COLO668 (cell line): ENCODE measurements around the gene NSMF.

Experiments used
- DNase-seq: peaks from one replicate; lab custom pipeline; 2025; ENCODE audit not compliant: unreplicated experiment; lab: John Stamatoyannopoulos, UW

Gene NSMF

GRCh38 chr9:137433349-137433915, 25.7 kb downstream of the NSMF start:
- no peak for DNase-seq

GRCh38 chr9:137432687-137433348, 26.3 kb downstream of the NSMF start:
- no peak for DNase-seq

GRCh38 chr9:137431416-137431931, 27.7 kb downstream of the NSMF start:
- peak; percentile 38 for DNase-seq

GRCh38 chr9:137430723-137431415, 28.3 kb downstream of the NSMF start:
- no peak for DNase-seq

GRCh38 chr9:137429974-137430722, 29.0 kb downstream of the NSMF start:
- DNase-seq = peak; percentile 66

- DNase-seq = no peak
Measured at GRCh38 chr9:137429546-137429890, 29.6 kb downstream of the NSMF start.

GRCh38 chr9:137428841-137429545, 30.1 kb downstream of the NSMF start:
- no peak for DNase-seq

- DNase-seq = no peak
Measured at GRCh38 chr9:137428311-137428630, 30.9 kb downstream of the NSMF start.

- DNase-seq = no peak
Measured at GRCh38 chr9:137427454-137428310, 31.5 kb downstream of the NSMF start.

- no peak for DNase-seq
Measured at GRCh38 chr9:137426018-137426681, 33.0 kb downstream of the NSMF start.

GRCh38 chr9:137423514-137424291, 35.4 kb downstream of the NSMF start:
- peak; percentile 64 for DNase-seq

GRCh38 chr9:137422604-137423513, 36.3 kb downstream of the NSMF start, which contains the start of the genes EXD3 and NOXA1:
Gene EXD3, minus strand, starts transcription at chr9:137423162. Its CDS starts 27,805 bp downstream, at chr9:137395357.
Gene NOXA1, plus strand, starts transcription at chr9:137423393. Its CDS starts 137 bp downstream, at chr9:137423530.
- DNase-seq = peak; percentile 97

- DNase-seq = no peak
Measured at GRCh38 chr9:137421838-137422603, 37.1 kb downstream of the NSMF start.

- no peak for DNase-seq
Measured at GRCh38 chr9:137417161-137418021, 41.7 kb downstream of the NSMF start.

- DNase-seq = no peak
Measured at GRCh38 chr9:137416563-137417151, 42.5 kb downstream of the NSMF start.
